Parathyroid adenoma (tissue), 2 donors: ENCODE data around the gene TDRD12.
"Not testable (repeated sequence)": the region's sequence is repeated elsewhere in the genome, so short reads cannot be mapped to it uniquely, and the experiment has no call there.

Source experiments
- H2AFZ ChIP-seq: fragments of 300-600 bp; sonication (generic); one replicate; pipeline ENCODE4 v1.7.0; 2017; ENCODE audit warnings: antibody characterized with exemption, mild to moderate bottlenecking
- H3K27ac ChIP-seq: fragments of 300-600 bp; sonication (generic); one replicate; pipeline ENCODE4 v1.7.0; 2017
- H3K27me3 ChIP-seq: fragments of 300-600 bp; sonication (generic); one replicate; pipeline ENCODE4 v1.7.0; 2017; ENCODE audit warnings: low read length; ENCODE audit not compliant: control insufficient read depth, insufficient read depth
- H3K36me3 ChIP-seq: fragments of 300-600 bp; sonication (generic); one replicate; pipeline ENCODE4 v1.7.0; 2017; ENCODE audit warnings: low read length; ENCODE audit not compliant: control insufficient read depth, insufficient read depth
- H3K4me1 ChIP-seq: fragments of 300-600 bp; sonication (generic); one replicate; pipeline ENCODE4 v1.7.0; 2017; ENCODE audit warnings: control low read depth
- H3K4me2 ChIP-seq: fragments of 300-600 bp; sonication (generic); one replicate; pipeline ENCODE4 v1.7.0; 2017; ENCODE audit warnings: low read length
- H3K4me3 ChIP-seq: fragments of 300-600 bp; sonication (generic); one replicate; pipeline ENCODE4 v1.7.0; 2017; ENCODE audit warnings: low read depth, low read length
- H3K79me2 ChIP-seq: fragments of 300-600 bp; sonication (generic); one replicate; pipeline ENCODE4 v1.7.0; 2017; ENCODE audit warnings: control low read depth
- H3K9ac ChIP-seq: fragments of 300-600 bp; sonication (generic); one replicate; pipeline ENCODE4 v1.7.0; 2017; ENCODE audit warnings: mild to moderate bottlenecking
- H3K9me3 ChIP-seq: fragments of 300-600 bp; sonication (generic); one replicate; pipeline ENCODE4 v1.7.0; 2017; ENCODE audit warnings: low read length; ENCODE audit not compliant: control insufficient read depth
- CTCF ChIP-seq: fragments of 300-600 bp; sonication (generic); IDR thresholded peaks from one replicate; pipeline ENCODE4 v1.7.0; 2017; ENCODE audit warnings: antibody characterized with exemption, mild to moderate bottlenecking
- donor health status: primary hyperparathyroidism.

The TDRD12 gene

GRCh38 chr19:32692727-32693061 is 26.9 kb upstream of the TDRD12 start:
- peak overlapping the region; percentile 70 for H3K27ac ChIP-seq
- H3K9ac ChIP-seq: peak overlapping the region; percentile 16
- H3K79me2 ChIP-seq: peaks cover 45% of the 10 kb centered on the region
- no peak for TF ChIP-seq CTCF
- H3K4me1 ChIP-seq: peaks cover 31% of the 10 kb centered on the region
- H3K27me3 ChIP-seq: no peaks in the 10 kb centered on the region
- H3K4me2 ChIP-seq: peak overlapping the region; percentile 72
- H3K9me3 ChIP-seq: no peaks in the 10 kb centered on the region
- peak overlapping the region; percentile 66 for H3K4me3 ChIP-seq
- H2AFZ ChIP-seq: peak overlapping the region; percentile 69
- H3K36me3 ChIP-seq: no peaks in the 10 kb centered on the region

- Histone ChIP-seq H3K4me2 (peak overlapping the region; percentile 72), H3K4me1 (peaks cover 31% of the 10 kb centered on the region)
Observed at GRCh38 chr19:32693151-32694108, 26.1 kb upstream of the TDRD12 start.

GRCh38 chr19:32694316-32694715 is 25.3 kb upstream of the TDRD12 start:
- H3K4me3 ChIP-seq, H3K36me3 ChIP-seq, H2AFZ ChIP-seq, H3K9me3 ChIP-seq, H3K27ac ChIP-seq, H3K9ac ChIP-seq, H3K27me3 ChIP-seq: not testable (repeated sequence)
- Histone ChIP-seq H3K4me2 (peak overlapping the region; percentile 47), H3K4me1 (peaks cover 31% of the 10 kb centered on the region), H3K79me2 (peaks cover 41% of the 10 kb centered on the region)

More at GRCh38 chr19:32693151-32694108, 26.1 kb upstream of the TDRD12 start:
- not testable (repeated sequence) for H3K9me3 ChIP-seq, H3K9ac ChIP-seq, H3K27ac ChIP-seq, H2AFZ ChIP-seq, H3K27me3 ChIP-seq, H3K36me3 ChIP-seq
- Histone ChIP-seq H3K4me3 (peak overlapping the region; percentile 66), H3K79me2 (peaks cover 42% of the 10 kb centered on the region)

- not testable (repeated sequence) for H3K9ac ChIP-seq
Observed at GRCh38 chr19:32694851-32695250, 24.7 kb upstream of the TDRD12 start.

GRCh38 chr19:32695506-32695905 is 24.1 kb upstream of the TDRD12 start:
- H3K9me3 ChIP-seq, H3K4me3 ChIP-seq, H3K27me3 ChIP-seq, H3K9ac ChIP-seq, H3K27ac ChIP-seq, H2AFZ ChIP-seq, H3K36me3 ChIP-seq, H3K4me2 ChIP-seq: not testable (repeated sequence)
- Histone ChIP-seq H3K79me2 (peaks cover 36% of the 10 kb centered on the region), H3K4me1 (peaks cover 31% of the 10 kb centered on the region)

More at GRCh38 chr19:32694851-32695250, 24.7 kb upstream of the TDRD12 start:
- Histone ChIP-seq H3K4me2 (peak overlapping the region; percentile 47), H3K4me1 (peaks cover 31% of the 10 kb centered on the region), H3K79me2 (peaks cover 36% of the 10 kb centered on the region)
- not testable (repeated sequence) for H3K27ac ChIP-seq, H3K36me3 ChIP-seq, H3K4me3 ChIP-seq, H3K27me3 ChIP-seq, H2AFZ ChIP-seq, H3K9me3 ChIP-seq

- H3K36me3 ChIP-seq, H3K27me3 ChIP-seq, H3K9me3 ChIP-seq, H2AFZ ChIP-seq, H3K9ac ChIP-seq, H3K27ac ChIP-seq, H3K4me3 ChIP-seq, H3K4me2 ChIP-seq: not testable (repeated sequence)
- Histone ChIP-seq H3K4me1 (peaks cover 25% of the 10 kb centered on the region), H3K79me2 (peaks cover 39% of the 10 kb centered on the region)
Observed at GRCh38 chr19:32696771-32697170, 22.8 kb upstream of the TDRD12 start.

- peaks cover 25% of the 10 kb centered on the region for H3K79me2 ChIP-seq
- H3K4me2 ChIP-seq, H3K27me3 ChIP-seq, H2AFZ ChIP-seq, H3K36me3 ChIP-seq, H3K27ac ChIP-seq, H3K4me1 ChIP-seq, H3K9ac ChIP-seq, H3K4me3 ChIP-seq, H3K9me3 ChIP-seq: not testable (repeated sequence)
Observed at GRCh38 chr19:32700129-32700528, 19.4 kb upstream of the TDRD12 start.
